NCI-H1048 (cell line): Measurements from ENCODE around the gene PKIG.
"Not testable (repeated sequence)": the region's sequence is repeated elsewhere in the genome, so short reads cannot be mapped to it uniquely, and the experiment has no call there.

Experiments
- DNase-seq: peaks from one replicate; lab custom pipeline; 2025; lab: John Stamatoyannopoulos, UW

PKIG gene

DNA sequence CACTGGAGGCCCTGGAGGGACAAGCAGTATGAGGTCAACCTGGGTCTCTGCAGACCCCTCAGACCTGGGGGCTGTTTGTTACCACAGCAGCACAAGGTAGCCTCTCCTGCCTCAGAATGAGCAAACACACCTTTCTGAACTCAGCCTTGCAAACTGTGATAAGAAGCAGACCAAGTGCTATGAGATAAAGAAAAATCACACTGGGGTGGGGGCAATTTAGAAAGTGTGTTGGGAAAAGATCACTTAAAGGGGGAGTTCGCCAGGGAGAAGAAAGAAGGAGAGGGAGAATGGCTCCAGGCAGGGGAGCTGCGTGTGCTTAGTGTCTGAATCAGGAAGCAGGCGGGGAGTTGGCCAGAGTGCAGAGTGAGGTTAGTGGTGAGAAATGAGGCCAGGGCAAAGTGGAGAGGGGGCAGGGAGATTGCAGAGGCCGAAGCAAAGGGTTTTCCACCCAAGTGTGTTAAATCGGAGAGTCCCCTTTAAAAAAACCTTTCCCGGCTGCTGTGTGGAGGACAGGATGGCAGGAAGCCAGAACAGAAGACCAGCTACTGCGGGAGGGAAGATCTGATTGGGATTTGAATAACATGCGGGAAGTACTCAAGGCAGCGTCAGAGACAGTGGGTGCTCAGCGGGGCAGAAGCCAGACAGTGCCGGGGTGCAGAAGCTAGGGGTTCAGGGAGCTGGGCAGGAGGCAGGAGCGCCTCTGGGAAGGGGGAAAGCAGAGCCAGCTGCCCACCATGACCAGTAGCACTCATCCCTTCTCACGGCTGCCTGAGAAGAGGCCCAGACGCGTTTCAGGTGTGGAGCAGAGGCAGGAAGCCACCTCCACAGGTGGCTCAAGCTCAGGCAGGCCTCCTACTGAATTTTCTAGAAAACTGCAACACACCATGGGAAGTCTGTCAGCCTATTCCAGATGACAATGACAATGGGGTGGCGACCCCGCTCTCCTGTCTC is 60.1 kb downstream of the PKIG start:
- DNase-seq: no peak

DNA sequence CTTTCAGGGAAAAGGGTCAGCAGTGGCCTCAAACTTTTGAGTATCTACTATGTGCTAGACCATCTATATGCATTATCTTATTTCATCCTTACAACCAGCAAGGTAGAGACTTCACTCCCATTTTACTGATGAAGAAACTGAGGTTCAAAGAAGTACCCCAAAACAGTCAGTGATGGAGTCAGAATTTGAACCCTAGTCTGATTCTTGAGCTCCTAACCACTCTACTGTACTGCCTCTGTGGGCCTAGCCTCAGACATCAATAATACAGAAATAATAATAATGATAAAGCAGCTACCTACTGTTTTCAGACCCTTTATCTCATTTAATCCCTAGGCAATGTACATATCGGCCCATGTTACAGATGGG is 60.8 kb downstream of the PKIG start:
- no peak for DNase-seq

DNA sequence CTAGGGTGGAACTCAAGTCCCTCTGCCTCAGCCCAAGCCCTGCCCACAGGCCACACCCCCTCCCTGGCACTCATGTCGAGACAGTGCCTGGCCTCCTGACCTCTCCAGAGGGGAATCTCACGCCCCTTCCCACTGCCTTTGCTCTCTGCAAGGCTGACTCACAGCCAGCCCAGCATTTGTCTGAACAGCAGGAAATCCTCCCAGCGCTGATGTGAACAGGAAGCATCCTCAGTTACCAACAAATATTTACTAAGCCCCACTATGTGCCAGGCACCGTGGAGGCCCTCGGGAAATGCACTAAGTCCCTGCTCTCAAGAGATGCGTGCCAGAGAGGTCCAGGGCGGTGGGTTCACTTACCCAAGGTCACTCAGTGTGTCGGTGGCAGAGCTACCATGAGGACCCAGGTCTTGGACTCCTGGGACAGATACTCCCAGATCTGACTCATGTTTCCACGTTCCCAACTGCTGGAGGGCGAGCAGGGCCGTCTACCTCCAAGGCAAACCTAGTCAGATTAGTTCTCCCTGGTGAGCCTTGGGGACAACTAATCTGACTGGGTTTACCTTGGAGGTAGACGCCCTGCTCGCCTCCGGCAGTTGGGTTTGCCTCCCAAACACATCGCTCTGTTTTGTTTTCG is 61.3 kb downstream of the PKIG start:
- no peak for DNase-seq

DNA sequence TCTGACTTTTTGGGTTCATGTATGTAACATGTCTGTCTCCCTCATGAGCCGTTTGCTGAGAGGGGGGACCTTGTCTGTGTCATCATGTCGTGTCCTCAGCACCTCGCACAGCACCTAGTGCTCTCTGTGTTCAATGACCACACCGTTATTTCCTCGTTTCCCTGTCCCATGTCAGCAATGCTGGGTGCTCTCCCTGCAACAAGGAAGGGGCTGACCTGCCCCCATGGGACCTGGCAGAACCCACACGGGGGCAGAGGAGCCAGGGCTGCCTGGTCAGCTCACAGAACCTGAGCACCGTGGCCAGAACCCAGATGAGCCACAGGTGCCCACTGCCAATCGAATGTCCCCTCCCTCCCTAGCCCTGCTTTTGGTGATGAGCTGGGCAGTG is 61.8 kb downstream of the PKIG start:
- DNase-seq: no peak

DNA sequence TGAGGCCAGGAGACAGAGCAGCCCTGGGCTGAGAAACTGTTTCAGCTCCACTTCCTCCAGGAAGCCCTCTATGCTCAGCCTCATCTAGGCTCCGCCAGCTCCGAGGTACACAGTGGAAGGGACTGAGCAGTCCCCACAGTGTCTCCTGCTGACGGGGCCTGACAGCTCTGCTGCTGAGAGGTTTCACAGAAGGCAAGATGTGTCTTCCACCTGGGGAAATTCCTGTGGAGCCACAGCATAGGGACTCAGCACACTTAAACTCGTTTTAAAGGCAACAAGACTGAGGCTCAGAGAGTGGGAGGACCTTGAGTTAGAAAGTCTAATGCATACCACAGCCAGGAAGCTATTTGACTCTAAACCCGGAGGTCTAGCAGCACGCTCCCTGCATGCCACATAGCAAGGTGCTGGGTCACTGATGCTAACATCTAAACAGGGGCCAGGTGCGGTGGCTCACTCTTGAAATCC is 62.3 kb downstream of the PKIG start:
- no peak for DNase-seq

DNA sequence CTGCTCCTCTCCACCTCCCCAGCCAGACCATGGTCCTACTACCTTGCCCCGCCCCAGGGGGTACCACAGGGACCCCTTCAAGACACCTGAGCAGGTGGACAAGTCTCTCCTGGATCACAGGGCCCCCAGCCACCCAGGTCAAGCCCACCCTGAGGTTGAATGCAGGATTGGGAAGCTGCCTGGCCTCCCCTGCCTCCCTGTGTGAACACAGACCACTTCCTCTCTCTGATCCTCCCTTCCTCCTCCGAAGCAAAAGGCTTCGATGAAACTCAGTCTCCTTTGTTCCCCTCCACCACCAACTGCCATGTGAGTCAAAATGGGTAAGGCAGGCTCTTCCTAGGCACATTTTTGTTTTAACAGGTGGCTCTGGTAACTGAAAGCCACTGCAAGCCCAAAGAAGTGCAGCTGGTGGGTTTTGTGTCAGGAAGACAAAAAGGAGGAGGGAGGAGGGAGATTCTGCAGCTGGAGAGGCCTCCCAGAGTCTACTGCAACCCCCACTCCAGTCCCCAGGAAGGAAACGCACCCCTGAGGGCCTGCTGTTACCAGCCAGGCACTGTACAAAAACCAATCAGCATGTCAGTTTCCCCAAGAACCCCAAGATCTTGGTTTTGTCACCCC is 63.8 kb downstream of the PKIG start:
- DNase-seq: no peak

DNA sequence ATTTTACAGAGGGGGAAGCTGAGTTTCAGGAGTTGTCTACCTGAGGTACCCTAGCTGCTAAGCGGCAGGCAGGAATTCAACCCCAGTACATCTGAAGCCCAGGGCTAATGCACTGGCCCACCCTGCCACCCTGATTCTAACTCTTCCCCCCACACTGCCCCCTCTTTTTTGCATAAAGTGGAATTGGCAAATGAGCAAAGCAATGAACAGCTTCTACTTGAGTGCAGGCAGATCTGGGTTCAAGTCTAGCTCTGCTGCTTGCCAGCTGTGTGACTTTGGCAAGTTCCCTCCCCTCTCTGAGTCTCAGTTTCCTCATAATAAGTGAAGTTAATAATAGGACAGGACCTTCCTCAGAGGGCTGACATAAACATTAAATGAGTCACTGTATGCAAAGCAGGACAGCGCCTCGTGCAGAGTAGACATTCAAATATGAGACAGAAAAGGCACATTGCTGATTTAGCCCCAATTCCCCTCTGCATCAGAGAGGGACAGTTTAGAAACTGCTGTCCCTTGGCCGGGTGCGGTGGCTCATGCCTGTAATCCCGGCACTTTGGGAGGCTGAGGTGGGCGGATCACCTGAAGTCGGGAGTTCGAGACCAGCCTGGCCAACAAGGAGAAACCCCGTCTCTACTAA is 64.4 kb downstream of the PKIG start:
- peak; percentile 29 for DNase-seq

DNA sequence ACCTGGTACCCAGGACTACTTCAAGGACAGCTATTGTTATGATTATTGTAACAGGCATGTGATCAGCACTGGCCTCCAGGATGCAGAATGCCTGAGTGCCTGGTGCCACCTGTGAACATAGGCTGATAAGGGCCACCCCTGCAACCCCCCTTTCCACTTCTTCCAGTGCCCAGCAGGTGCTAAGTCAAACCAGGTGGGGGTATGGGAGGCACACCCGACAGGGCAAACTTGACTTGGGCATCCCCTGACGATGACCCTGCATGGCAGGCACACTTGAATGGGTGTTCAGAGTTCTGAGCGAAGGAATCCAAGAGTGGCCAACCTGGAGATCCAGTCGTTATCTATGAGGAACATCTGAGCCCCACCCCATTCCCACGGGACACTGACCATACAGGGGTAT is 65.7 kb downstream of the PKIG start:
- DNase-seq: no peak

DNA sequence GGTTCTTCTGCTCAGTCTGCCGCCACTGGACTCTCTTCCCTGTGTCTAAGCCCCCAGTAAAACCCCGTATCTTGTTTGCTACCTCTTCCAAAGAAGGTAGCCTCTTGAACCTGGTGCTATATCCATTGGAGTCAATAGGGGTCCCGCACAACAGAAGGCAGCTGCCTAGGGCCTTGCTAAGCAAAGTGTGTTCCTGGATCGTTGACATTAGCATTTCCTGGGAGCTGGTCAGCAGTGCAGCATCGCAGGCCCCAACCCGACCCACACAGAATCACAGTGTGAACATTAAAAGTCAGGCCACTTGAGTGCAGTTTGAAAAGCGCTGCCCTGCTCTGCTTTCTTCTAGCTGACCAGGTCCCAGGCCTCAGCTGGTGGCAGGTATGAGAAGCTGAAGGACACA is 66.2 kb downstream of the PKIG start:
- no peak for DNase-seq

DNA sequence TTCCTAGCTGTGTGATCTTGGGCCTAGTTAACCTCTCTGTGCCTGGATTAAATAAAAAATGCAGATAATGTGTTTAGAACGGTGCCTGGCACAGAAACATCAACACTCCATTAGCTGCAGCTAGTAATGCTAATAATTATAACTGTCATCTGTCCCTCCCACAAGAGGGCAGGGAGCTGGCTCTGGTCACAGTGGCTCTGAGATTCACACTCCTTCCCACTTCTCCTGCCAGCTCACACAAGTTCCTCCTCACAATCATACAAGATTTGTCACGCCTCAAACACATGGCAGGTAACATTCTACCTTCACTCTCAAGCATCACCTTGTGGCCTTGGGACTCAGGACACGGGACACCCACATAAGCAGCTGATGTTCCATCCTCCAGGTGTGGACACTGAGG is 66.7 kb downstream of the PKIG start:
- DNase-seq: no peak

DNA sequence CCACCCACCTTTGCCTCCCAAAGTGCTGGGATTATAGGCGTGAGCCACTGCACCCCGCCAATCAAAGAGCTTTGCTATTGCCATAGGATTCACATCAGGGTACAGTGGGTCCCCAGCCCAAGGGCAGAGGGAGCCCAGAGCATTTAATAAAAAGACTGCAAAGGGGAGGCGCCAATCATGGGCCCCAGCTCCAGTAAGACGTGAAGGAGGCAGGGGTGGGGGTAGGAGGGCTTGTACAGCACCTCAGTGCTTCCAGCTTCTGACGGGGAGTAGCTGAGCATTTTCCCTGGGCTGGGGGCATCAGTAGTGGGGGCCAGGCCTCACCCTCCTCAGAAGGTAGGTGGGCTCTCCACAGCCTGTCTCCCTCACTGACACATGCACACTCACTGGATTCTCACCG is 67.6 kb downstream of the PKIG start:
- no peak for DNase-seq

DNA sequence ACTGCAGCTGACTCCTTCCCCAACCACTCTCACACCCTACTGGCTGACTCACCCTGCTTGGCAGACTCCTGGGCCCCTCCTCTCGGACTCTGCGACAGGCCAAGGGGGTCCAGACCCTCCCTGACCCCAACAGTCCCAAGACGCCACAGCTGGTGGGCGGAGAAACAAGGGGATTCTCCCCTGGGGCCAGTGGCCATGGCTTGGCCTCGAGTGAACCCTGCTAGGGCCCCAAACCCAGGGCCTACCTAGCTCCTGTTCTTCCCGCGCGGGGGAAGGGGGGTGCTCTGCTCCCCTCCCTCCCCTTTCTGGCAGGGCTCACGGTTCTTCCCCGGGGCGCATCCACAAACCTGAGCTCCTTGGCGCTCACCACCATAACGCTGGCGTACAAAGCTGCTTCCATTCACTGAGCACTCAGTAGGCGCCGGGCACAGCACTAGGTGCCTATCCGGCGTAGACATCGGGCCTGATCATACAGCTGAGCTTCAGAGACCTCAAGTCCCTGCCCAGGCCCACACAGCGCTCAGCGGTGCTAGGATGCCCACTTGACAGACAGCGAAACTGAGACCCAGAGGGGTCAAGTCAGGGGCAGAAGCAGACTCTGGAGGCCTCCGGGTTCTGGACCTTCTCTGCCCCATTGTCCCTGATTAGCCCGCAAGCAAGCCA is 68.5 kb downstream of the PKIG start:
- no peak for DNase-seq

DNA sequence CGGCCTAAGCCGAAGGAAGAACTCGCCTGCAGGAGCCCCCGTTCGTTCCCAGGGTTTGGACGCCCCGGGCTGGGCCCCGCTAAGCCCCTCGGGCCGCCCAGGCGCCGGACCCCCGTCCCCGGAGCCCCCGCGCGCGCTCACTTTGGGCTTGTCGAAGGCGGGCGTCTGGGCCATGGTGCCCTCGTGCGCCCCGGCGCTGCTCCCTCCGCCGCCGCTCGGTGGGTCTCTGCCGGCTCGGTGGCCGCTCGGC is 69.0 kb downstream of the PKIG start:
- no peak for DNase-seq

DNA sequence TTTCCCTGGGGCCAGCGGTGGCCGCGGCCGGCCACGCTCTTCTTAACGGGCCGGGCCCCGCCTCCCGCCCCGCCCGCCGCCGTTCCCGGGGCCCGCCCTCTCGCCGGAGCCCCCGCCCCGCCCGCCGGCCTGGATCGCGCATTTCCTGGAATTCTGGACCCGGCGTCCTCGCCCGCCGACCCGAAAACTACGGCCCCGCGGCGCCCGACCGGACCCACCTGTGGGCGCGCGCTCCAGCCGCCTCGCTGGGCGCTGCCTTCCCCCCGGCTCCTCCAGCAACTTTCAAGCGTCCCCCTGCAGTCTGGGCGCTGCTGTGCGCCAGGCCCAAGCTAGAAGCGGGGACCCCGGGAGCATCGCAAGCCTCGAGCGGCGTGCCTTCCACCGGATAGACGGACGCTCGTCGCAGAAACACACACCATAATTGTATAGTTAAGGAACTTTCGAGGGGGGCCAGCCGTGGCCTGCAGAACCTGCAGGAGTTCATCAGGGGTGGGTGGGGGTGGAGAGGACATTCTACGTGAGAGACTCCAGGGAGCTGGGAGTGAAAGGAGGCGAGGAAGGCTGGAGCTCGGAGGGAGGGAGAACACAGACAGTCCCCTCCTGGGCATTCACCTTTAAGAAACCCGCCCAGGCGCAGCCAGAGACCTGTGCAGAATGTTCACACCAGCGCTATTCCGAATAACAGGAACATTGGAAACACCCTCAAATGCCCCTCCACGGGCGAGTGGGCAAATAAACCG is 69.5 kb downstream of the PKIG start, which contains the start of gene ADA:
Gene ADA, minus strand, starts transcription at position 16 of the 740 bp plus-strand sequence. CDS start 92 bp downstream, outside the sequence.
- DNase-seq: no peak

DNA sequence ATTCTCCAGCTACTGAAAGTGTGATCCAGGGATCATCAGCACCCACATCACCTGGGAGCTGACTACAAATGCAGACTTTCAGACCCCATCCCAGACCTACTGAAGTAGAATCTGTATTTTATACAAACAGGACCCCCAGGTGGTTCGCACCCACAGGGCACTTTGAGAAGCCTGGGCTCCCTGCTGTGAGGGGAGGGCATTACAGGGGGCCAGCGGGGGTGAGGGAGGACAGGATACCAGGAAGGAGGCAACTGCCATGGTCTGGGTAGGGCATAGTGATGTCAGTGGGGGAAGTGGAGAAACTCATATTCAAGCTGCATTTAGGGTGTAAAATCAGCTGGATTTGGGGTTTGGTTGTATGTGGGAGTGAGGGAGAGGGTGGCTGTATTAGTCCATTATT is 71.2 kb downstream of the PKIG start:
- no peak for DNase-seq

DNA sequence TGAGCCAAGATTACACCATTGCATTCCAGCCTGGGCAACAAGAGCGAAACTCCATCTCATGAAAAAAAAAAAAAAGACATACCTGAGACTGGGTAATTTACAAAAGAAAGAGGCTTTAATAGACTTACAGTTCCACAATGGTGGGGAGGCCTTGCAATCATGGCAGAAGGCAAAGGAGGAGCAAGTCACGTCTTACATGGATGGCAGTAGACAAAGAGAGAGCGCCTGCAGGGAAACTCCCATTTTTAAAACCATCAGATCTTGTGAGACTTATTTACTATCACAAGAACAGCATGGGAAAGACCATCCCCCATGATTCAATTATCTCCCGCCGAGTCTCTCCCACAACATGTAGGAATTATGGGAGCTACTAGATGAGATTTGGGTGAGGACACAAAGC is 71.8 kb downstream of the PKIG start:
- DNase-seq: not testable (repeated sequence)

DNA sequence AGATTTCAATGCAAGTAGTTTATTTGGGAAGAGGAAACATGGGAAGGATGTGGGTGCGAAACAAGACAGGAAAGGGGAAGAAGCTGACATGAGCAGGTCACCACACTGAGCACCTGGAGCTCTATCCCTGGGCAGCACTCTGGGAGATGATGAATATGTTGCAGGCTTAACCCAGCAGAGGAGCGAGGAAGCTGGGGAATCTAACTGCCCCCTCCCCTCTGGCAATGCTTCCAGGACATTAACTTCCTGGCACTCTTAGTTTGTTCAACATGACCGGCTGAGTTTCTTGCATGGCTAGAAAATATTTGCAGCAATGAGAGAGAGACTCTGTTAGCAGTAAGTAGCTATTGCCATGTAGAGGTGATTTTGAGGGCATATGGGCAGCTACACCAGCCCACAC is 74.1 kb downstream of the PKIG start:
- DNase-seq: no peak

DNA sequence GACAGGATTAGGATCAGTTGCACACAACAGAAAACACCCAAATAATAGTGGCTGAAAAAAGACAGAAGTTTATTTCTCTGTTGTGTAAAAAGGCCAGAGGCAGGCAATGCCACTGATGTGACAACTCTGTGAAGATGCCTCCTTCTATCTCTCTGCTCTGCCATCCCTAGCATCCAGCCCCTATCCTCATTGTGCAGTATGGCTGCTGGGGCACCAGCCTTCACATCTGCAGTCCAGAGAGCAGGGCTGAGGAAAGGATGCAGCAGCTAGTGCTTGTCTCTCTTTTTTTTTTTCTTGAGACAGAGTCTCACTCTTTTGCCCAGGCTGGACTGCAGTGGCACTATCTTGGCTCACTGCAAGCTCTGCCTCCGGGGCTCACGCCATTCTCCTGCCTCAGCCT is 75.5 kb downstream of the PKIG start:
- DNase-seq: no peak

DNA sequence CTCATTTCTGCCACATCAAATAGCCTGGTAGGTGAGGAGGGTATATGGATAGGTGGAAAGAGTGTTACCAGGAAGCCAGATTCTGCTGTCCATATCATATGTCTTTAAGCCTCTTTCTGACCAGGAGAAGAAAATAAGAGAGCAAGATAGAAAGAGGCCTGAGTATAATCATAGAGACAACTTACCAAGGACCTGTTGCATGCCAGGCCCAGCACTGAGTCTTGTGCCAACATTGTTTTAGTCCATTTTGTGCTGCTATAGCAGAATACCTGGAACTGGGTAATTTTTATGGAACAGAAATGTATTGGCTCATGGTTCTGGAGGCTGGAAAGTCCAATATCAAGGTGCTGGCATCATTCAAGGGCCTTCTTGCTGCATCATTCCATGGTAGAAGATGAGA is 76.4 kb downstream of the PKIG start:
- DNase-seq: no peak

DNA sequence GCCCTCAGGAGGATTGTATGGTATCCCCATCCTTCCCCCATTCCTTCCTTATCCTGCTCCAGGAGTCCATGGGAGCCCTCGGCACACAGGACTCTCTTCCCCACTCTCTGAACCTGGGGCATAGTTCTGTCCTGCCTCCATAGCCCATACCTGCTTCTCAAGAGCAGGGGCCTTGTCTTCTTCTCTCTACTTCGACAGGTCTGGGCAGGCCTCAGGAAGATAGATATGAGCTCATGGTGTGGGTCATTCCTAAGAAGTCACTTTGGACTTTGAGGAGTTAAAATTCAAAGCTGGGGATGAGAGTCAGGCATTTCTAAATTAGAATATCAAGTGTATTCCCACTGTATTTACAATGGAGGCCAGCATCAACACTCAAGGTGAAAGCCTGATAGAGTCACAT is 77.6 kb downstream of the PKIG start:
- DNase-seq: no peak

DNA sequence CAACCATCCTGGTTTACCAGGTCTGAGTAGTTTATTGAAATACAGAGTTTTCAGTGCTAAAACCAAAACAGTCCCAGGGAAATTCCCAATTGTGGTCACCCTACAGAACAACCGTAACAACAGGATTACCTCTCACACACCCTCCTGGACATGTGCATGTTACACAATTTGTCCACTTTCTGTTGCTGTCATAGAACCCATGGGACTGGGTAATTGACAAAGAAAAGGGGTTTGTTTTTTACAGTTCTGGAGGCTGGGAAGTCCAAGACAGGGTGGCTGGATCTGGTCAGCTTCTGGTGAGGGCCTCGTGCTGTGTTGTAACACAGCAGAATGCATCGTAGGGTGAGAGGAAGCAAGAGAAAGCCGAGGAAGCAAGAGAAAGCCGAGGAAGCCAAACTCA is 78.2 kb downstream of the PKIG start:
- no peak for DNase-seq

DNA sequence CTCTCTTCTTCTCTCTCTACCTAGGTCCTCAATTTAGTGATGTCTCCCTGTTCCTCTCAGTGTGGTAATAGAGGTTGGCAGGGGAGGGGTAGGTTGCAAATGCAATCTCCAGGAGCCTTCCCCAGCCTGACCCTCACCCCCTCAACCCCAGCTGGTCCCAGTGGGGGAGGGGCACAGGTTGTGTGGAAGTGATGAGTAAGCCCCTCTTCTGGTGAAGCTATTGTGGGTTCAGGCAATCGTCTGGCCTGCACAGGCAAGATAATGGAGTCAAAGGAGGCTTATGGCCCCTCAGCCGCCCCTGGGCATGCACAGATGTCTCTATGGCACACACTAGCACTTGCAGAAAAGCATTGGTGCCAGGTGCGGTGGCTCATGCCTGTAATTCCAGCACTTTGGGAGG is 79.9 kb downstream of the PKIG start:
- no peak for DNase-seq
